Fibroblast of villous mesenchyme (primary cell): ENCODE data around the gene CTAGE15. TPM values are rescaled to one million over a fixed set of nuclear protein-coding genes. Genes with fewer than 3 reads are reported as not detected.
"Not testable (repeated sequence)": the region's sequence is repeated elsewhere in the genome, so short reads cannot be mapped to it uniquely, and the experiment has no call there.

Experiments
- DNase-seq: peaks from one replicate; pipeline ENCODE4 v3.0.0-alpha.2; 2010; ENCODE audit warnings: low read depth
- H3K4me3 ChIP-seq: 2 replicates; pipeline ENCODE4 v1.5.1; 2011; ENCODE audit warnings: low read depth, mild to moderate bottlenecking, low read length
- small RNA-seq: library from RNA; depleted of rRNA; stranded (forward); fragments of <200 nt; gene quantifications from one replicate; pipeline ENCODE3, GENCODE V24; 2012
- total RNA-seq: library from RNA; depleted of rRNA; stranded (reverse); fragments of >200 nt; gene quantifications from 2 replicates; pipeline ENCODE4 v1.2.3, GENCODE V29; 2012
- TF ChIP-seq, protein P1 (sequence below): IDR thresholded peaks from 2 replicates; pipeline ENCODE4 v1.5.1; 2012; ENCODE audit warnings: low read depth, mild to moderate bottlenecking, low read length; ENCODE audit not compliant: insufficient read depth

The CTAGE15 gene
- total RNA-seq, 1 donor, result under 0.01 TPM

GRCh38 chr7:143615545-143615944 is 43.9 kb downstream of the CTAGE15 start:
- peak; percentile 0 for DNase-seq
- not testable (repeated sequence) for H3K4me3 ChIP-seq
- TF ChIP-seq, protein P1, sequence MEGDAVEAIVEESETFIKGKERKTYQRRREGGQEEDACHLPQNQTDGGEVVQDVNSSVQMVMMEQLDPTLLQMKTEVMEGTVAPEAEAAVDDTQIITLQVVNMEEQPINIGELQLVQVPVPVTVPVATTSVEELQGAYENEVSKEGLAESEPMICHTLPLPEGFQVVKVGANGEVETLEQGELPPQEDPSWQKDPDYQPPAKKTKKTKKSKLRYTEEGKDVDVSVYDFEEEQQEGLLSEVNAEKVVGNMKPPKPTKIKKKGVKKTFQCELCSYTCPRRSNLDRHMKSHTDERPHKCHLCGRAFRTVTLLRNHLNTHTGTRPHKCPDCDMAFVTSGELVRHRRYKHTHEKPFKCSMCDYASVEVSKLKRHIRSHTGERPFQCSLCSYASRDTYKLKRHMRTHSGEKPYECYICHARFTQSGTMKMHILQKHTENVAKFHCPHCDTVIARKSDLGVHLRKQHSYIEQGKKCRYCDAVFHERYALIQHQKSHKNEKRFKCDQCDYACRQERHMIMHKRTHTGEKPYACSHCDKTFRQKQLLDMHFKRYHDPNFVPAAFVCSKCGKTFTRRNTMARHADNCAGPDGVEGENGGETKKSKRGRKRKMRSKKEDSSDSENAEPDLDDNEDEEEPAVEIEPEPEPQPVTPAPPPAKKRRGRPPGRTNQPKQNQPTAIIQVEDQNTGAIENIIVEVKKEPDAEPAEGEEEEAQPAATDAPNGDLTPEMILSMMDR, result peak; percentile 24

GRCh38 chr7:143617204-143617603 is 45.6 kb downstream of the CTAGE15 start:
- not testable (repeated sequence) for H3K4me3 ChIP-seq, DNase-seq

DNA sequence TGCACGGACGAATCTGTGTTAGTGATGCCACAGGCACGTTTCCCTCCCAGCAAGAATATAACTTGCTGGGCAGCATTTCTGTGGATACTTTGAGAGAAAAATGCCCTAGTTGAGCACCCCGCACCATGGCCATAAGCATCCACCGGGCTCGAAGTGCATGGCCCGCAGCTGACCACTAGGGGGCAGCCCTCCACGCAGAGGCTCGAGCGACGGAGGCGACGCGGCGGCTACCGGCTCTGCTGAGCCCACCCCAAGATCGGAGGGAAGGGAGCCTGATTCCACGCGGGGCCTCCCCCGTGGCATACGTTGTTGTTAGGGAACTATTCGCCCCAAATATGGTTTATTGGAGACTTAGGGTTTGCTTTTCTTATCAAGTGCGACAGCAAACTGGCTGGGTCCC is 48.5 kb downstream of the CTAGE15 start:
- H3K4me3 ChIP-seq, DNase-seq: not testable (repeated sequence)

DNA sequence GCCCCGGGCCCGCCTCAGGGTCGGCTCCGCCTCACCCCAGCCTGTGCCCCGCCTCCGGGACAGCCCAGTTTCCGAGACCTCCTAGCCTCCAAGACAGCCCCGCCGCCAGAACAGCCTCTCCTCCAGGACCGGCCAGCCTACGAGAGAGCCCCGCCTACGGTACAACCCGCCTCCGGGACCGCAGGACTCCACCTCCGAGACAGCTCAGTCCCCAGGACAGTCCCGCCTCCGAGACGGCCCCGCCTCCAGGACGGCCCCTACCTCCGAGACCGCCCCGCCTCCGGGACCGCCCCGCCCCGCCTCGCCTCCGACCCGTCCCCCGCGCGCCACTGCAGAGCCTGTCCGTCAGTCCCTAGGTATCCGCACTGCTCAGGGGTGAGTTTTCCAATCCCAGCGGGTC is 49.0 kb downstream of the CTAGE15 start, which contains the start of gene TCAF2:
TSS of gene TCAF2 (plus strand) at position 329 of the 400 bp plus-strand sequence.
- DNase-seq, H3K4me3 ChIP-seq: not testable (repeated sequence)

GRCh38 chr7:143621175-143621574 is 49.6 kb downstream of the CTAGE15 start:
- DNase-seq, H3K4me3 ChIP-seq: not testable (repeated sequence)

- H3K4me3 ChIP-seq, DNase-seq: not testable (repeated sequence)
These were observed 50.5 kb downstream of the CTAGE15 start for GRCh38 chr7:143622130-143622529.

Small RNAs within 50 kb of the gene (small RNA-seq; reads per million reads assigned to genes)
- gene AC073264.2 (not detected), gene RNU6-162P (not detected)

Other genes with a start within 250 kb of the CTAGE15 start
- gene FAM131B, start 209.1 kb upstream of the CTAGE15 start, total RNA-seq, result 1.3 and 2.2 TPM in 2 replicates
- 71.7 and 96.3 TPM in 2 replicates for gene ZYX, start 190.5 kb upstream of the CTAGE15 start, total RNA-seq
- gene EPHA1, start 162.9 kb upstream of the CTAGE15 start, total RNA-seq, result 0.32 TPM in 1 of 2 replicates, not detected in the other
- not detected in 2 replicates for gene TAS2R60, start 128.3 kb upstream of the CTAGE15 start, total RNA-seq
- gene TAS2R41, start 93.9 kb upstream of the CTAGE15 start, total RNA-seq, result not detected in 2 replicates
- gene TCAF2, start 49.2 kb downstream of the CTAGE15 start, total RNA-seq, result 0.64 and 1.3 TPM in 2 replicates
- 0.32 and 0.43 TPM in 2 replicates for gene CTAGE6, start 185.9 kb downstream of the CTAGE15 start, total RNA-seq